WTC11 (cell line): ENCODE results near the gene PRKAG2. TPM values are rescaled to one million over a fixed set of nuclear protein-coding genes. Genes with fewer than 3 reads are reported as not detected.

Experiments used
- ATAC-seq: fragments of 200-7000 bp; cut with Tn5 transposase; 2 replicates; pipeline ENCODE4 v1.10.0; 2021; ENCODE audit warnings: mild to moderate bottlenecking, moderate library complexity
- CTCF ChIA-PET: fragments of 300-600 bp; sonication (Branson Sonifier 250); formaldehyde crosslinking; loops from one replicate; lab custom pipeline; 2021; ENCODE audit warnings: antibody characterized with exemption; lab: Charles Lee
- POLR2A ChIA-PET: fragments of 350-600 bp; sonication (Branson Sonifier 250); formaldehyde crosslinking; loops from one replicate; lab custom pipeline; 2021; ENCODE audit warnings: antibody characterized with exemption; lab: Charles Lee
- DNase-seq: peaks from one replicate; pipeline ENCODE4 v3.0.0; 2021; ENCODE audit warnings: low spot score
- H3K27ac Mint-ChIP-seq: 2 replicates; pipeline ENCODE4 v1.8.0; 2021; ENCODE audit warnings: mixed read lengths
- H3K27me3 Mint-ChIP-seq: 2 replicates; pipeline ENCODE4 v1.8.0; 2021; ENCODE audit warnings: low read depth, mild to moderate bottlenecking, moderate library complexity, mixed read lengths
- H3K36me3 Mint-ChIP-seq: 2 replicates; pipeline ENCODE4 v1.8.0; 2021; ENCODE audit warnings: mixed read lengths
- H3K4me1 Mint-ChIP-seq: 2 replicates; pipeline ENCODE4 v1.8.0; 2022; ENCODE audit warnings: mixed read lengths
- H3K4me3 Mint-ChIP-seq: 2 replicates; pipeline ENCODE4 v1.8.0; 2021; ENCODE audit warnings: mild to moderate bottlenecking, moderate library complexity, mixed read lengths
- H3K9me3 Mint-ChIP-seq: 2 replicates; pipeline ENCODE4 v1.8.0; 2021; ENCODE audit warnings: mixed read lengths
- ATF3 ChIP-seq: sonication (generic); formaldehyde crosslinking; conservative IDR thresholded peaks from 2 replicates; pipeline ENCODE4 v1.8.1; 2022; ENCODE audit warnings: mild to moderate bottlenecking, missing genetic modification reagents
- ATF6 ChIP-seq: sonication (generic); formaldehyde crosslinking; IDR thresholded peaks from 2 replicates; pipeline ENCODE4 v1.8.1; 2023; ENCODE audit warnings: mild to moderate bottlenecking, missing genetic modification reagents
- CBFB ChIP-seq: sonication (generic); formaldehyde crosslinking; IDR thresholded peaks from 2 replicates; pipeline ENCODE4 v1.8.1; 2022; ENCODE audit warnings: mild to moderate bottlenecking, low read depth, missing genetic modification reagents
- CREB1 ChIP-seq: sonication (generic); formaldehyde crosslinking; IDR thresholded peaks from 2 replicates; pipeline ENCODE4 v1.8.0; 2023; ENCODE audit warnings: mild to moderate bottlenecking, missing genetic modification reagents
- E2F1 ChIP-seq: sonication (generic); formaldehyde crosslinking; IDR thresholded peaks from 2 replicates; pipeline ENCODE4 v1.8.0; 2022; ENCODE audit warnings: mild to moderate bottlenecking, missing genetic modification reagents
- E2F5 ChIP-seq: sonication (generic); formaldehyde crosslinking; IDR thresholded peaks from 2 replicates; pipeline ENCODE4 v1.8.1; 2022; ENCODE audit warnings: mild to moderate bottlenecking, moderate library complexity, missing genetic modification reagents
- EMX1 ChIP-seq: fragments of 250-450 bp; sonication (Bioruptor Pico); IDR thresholded peaks from 2 replicates; pipeline ENCODE4 v1.8.0; 2021; ENCODE audit warnings: mild to moderate bottlenecking
- HMGA2 ChIP-seq: fragments of 250-450 bp; sonication (Bioruptor Pico); IDR thresholded peaks from 2 replicates; pipeline ENCODE4 v1.4.0; 2021; ENCODE audit warnings: mild to moderate bottlenecking, moderate library complexity
- IRF1 ChIP-seq: sonication (generic); formaldehyde crosslinking; IDR thresholded peaks from 2 replicates; pipeline ENCODE4 v1.8.0; 2023; ENCODE audit warnings: missing genetic modification reagents
- NR1H2 ChIP-seq: sonication (generic); formaldehyde crosslinking; IDR thresholded peaks from 2 replicates; pipeline ENCODE4 v1.9.0; 2021; ENCODE audit warnings: mild to moderate bottlenecking, moderate library complexity, missing genetic modification reagents
- OVOL2 ChIP-seq: fragments of 250-450 bp; sonication (Bioruptor Pico); IDR thresholded peaks from 2 replicates; pipeline ENCODE4 v1.9.0; 2021; ENCODE audit warnings: mild to moderate bottlenecking, borderline replicate concordance
- RELA ChIP-seq: sonication (generic); formaldehyde crosslinking; IDR thresholded peaks from 2 replicates; pipeline ENCODE4 v1.8.1; 2022; ENCODE audit warnings: missing genetic modification reagents, mild to moderate bottlenecking, borderline replicate concordance
- ZBTB21 ChIP-seq: sonication (generic); formaldehyde crosslinking; IDR thresholded peaks from 2 replicates; pipeline ENCODE4 v1.8.1; 2023; ENCODE audit warnings: mild to moderate bottlenecking, missing genetic modification reagents, borderline replicate concordance
- ZBTB43 ChIP-seq: sonication (generic); formaldehyde crosslinking; IDR thresholded peaks from 2 replicates; pipeline ENCODE4 v1.8.1; 2023; ENCODE audit warnings: mild to moderate bottlenecking, missing genetic modification reagents
- ZNF232 ChIP-seq: sonication (generic); formaldehyde crosslinking; IDR thresholded peaks from 2 replicates; pipeline ENCODE4 v1.8.0; 2022; ENCODE audit warnings: mild to moderate bottlenecking, missing genetic modification reagents
- ZNF281 ChIP-seq: sonication (generic); formaldehyde crosslinking; IDR thresholded peaks from 2 replicates; pipeline ENCODE4 v1.8.0; 2023; ENCODE audit warnings: mild to moderate bottlenecking, missing genetic modification reagents
- ZNF425 ChIP-seq: fragments of 250-450 bp; sonication (Bioruptor Pico); conservative IDR thresholded peaks from 2 replicates; pipeline ENCODE4 v1.9.0; 2021; ENCODE audit warnings: mild to moderate bottlenecking
- ZSCAN18 ChIP-seq: fragments of 250-450 bp; sonication (Bioruptor Pico); IDR thresholded peaks from 2 replicates; pipeline ENCODE4 v2.1.2; 2022; ENCODE audit warnings: mild to moderate bottlenecking, moderate library complexity
- total RNA-seq: library from RNA; stranded (reverse); gene quantifications from 3 replicates; pipeline ENCODE4 v1.2.3, GENCODE V29; 2021

PRKAG2 gene
- total RNA-seq, 1 experiment from 2014 or later: 20.3 TPM

- H3K36me3 Mint-ChIP-seq: no peaks in the 10 kb centered on the region
- DNase-seq (peak; percentile 25), ATAC-seq (peak; percentile 63)
- H3K27me3 Mint-ChIP-seq: no peaks in the 10 kb centered on the region
- peaks cover 7% of the 10 kb centered on the region for H3K9me3 Mint-ChIP-seq
- ChIA-PET CTCF (interaction anchor here (1.2 to 1.4 kb wide), 3 partner anchors 72 to 206 kb away, joined by 3 to 4 read pairs (median 3); no protein-coding TSS in a partner anchor), POLR2A (interaction anchor here (0.6 to 1.4 kb wide), 3 partner anchors 8 to 48 kb away, joined by 3 to 4 read pairs (median 3); no protein-coding TSS in a partner anchor)
- peaks cover 24% of the 10 kb centered on the region for H3K4me1 Mint-ChIP-seq
- H3K4me3 Mint-ChIP-seq: no peak overlapping the region
- no peak for TF ChIP-seq CREB1
- TF ChIP-seq CBFB (CRISPR knock-in tag): no peak
- TF ChIP-seq EMX1 (CRISPR knock-in tag): no peak
- TF ChIP-seq ATF3 (CRISPR knock-in tag): no peak
- no peak for TF ChIP-seq NR1H2 (CRISPR knock-in tag)
- no peak for TF ChIP-seq ZSCAN18 (CRISPR knock-in tag)
- no peak for TF ChIP-seq ZBTB43 (CRISPR knock-in tag)
- TF ChIP-seq ZNF425 (CRISPR knock-in tag): no peak
- TF ChIP-seq ZBTB21: no peak
- TF ChIP-seq IRF1 (CRISPR knock-in tag): no peak
- no peak for TF ChIP-seq HMGA2 (CRISPR knock-in tag)
- no peak for TF ChIP-seq RELA (CRISPR knock-in tag)
- no peak overlapping the region for H3K27ac Mint-ChIP-seq
These were observed 323.6 kb downstream of the PRKAG2 start for GRCh38 chr7:151553356-151553755.

GRCh38 chr7:151552352-151553028 is 324.4 kb downstream of the PRKAG2 start:
- ATAC-seq (no peak; the same call in 1 of the 2 replicates), DNase-seq (no peak)
- Mint-ChIP-seq H3K36me3 (no peaks in the 10 kb centered on the region), H3K27me3 (no peaks in the 10 kb centered on the region), H3K9me3 (peaks cover 7% of the 10 kb centered on the region), H3K4me3 (no peak overlapping the region), H3K27ac (0 out of 2 replicates have a peak overlapping the region, but pooled peaks have one; percentile 17), H3K4me1 (peaks cover 24% of the 10 kb centered on the region)
- POLR2A ChIA-PET: interaction anchor here (0.9 kb wide), 1 partner anchor 13 kb away, joined by 3 read pairs; no protein-coding TSS in a partner anchor
- CTCF ChIA-PET: interaction anchor here (1.2 to 1.7 kb wide), 4 partner anchors 73 to 230 kb away, joined by 3 to 7 read pairs (median 4); no protein-coding TSS in a partner anchor
- TF ChIP-seq ZNF232: no peak
- no peak for TF ChIP-seq E2F1 (CRISPR knock-in tag)
- no peak for TF ChIP-seq E2F5
- TF ChIP-seq ZNF281 (CRISPR knock-in tag): no peak
- no peak for TF ChIP-seq IRF1 (CRISPR knock-in tag)
- TF ChIP-seq ATF6 (CRISPR knock-in tag): no peak
- no peak for TF ChIP-seq OVOL2 (CRISPR knock-in tag)
